ENCODE measurements around the gene RIMS4.

DNA sequence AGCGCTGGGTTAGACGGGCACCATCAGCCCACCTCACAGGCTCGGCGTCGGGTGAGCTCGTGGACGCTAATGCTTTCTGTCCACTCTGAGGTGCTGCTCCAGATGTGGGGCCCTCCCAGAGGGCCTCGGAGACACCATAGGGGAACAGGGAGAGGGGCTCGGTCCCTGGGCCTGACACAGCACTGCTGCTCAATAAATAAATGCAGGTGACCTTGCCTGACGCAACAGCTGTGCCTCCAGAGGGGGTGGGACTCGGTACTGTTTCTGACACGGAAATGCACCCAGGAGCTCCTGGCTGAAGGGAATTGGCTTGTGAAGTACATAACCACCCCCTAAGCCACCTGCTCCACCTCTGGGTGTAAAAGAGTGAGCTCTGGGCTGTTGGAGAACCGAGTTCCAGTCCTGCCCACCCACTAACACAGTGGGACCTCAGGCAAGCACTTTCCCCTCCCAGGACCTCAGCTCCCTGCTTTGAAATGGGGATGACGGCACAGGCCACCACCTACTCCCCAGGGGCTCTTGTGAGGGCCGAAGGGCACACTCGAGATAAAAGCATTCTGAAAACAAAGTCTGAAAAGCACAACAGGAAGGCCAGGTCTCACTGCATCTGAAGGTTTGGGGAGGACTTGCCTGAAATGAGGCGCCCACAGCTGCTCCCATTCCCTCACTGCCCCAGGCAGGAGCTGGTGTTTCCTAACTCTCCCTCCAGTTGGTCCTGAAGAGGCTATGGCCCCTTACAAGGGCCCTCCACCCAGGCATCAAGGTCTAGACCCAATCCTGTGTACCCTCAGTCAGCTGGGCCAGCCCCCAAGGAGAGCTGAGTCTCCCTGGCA lies 58.0 kb downstream of the RIMS4 start:
- no peak for TF ChIP-seq TARDBP (IDR thresholded peaks at IDR 0.05)
- TF ChIP-seq FOXM1 (IDR thresholded peaks at IDR 0.05; ENCODE audit: borderline replicate concordance) = no peak
- TF ChIP-seq SP1 (IDR thresholded peaks at IDR 0.05) = no peak
- TF ChIP-seq LEF1 (IDR thresholded peaks at IDR 0.05; ENCODE audit: borderline replicate concordance) = no peak
- no peak for TF ChIP-seq FOXA1 (IDR thresholded peaks at IDR 0.05)
- TF ChIP-seq FOXK2 (IDR thresholded peaks at IDR 0.05) = no peak
- TF ChIP-seq ZNF384 (IDR thresholded peaks at IDR 0.05) = no peak
- TF ChIP-seq SUZ12 (IDR thresholded peaks at IDR 0.05) = no peak
- TF ChIP-seq ARNT (IDR thresholded peaks at IDR 0.05) = no peak
- TF ChIP-seq CTBP1 (IDR thresholded peaks at IDR 0.05; ENCODE audit: borderline replicate concordance) = no peak
- TF ChIP-seq BHLHE40 (IDR thresholded peaks at IDR 0.05; ENCODE audit: borderline replicate concordance) = no peak
- no peak for TF ChIP-seq HDGF (IDR thresholded peaks at IDR 0.05; ENCODE audit: borderline replicate concordance)
- TF ChIP-seq ELF4 (IDR thresholded peaks at IDR 0.05) = no peak
